Measurements from ENCODE around the gene CD79B. TPM values are rescaled to one million over a fixed set of nuclear protein-coding genes. Genes with fewer than 3 reads are reported as not detected.

CD79B gene
- total RNA-seq, 2 experiments from 2014 or later: 28.4 to 31.6 TPM

DNA sequence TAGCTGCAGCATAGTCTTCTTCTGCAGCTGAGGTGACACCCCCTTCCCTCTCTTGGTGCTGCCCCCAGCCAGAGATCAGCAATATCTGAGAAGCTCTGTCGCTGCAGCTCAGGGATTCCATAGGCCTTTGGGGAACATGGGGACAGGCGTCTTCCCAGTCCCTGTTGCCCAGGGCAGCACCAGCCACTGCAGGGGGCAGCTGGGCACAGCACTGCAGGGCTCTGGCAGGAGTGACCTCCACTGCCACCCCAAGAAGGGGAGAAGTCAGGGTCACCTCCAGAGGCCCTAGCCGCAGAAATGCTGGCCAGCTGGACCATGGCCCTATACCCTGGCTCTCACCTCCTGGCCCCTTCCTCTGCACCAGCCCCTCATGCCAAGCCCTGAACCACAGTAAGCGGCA is 23.7 kb upstream of the CD79B start:
- ATAC-seq: no peak
- POLR2A ChIA-PET: interaction anchor here (1.1 to 1.4 kb wide), 2 partner anchors 10 to 65 kb away, joined by 4 to 5 read pairs; partner anchors contain the start of gene ICAM2
- Mint-ChIP-seq H3K36me3 (ENCODE audit: low read depth) (no peaks in the 10 kb centered on the region), H3K9me3 (no peaks in the 10 kb centered on the region), H3K4me3 (no peak overlapping the region), H3K27ac (no peak overlapping the region), H3K4me1 (ENCODE audit: low read depth) (peaks cover 17% of the 10 kb centered on the region), H3K27me3 (no peaks in the 10 kb centered on the region)
- intact Hi-C loops (cut with micrococcal nuclease): no loop called here
- DNase-seq: no peak
- TF ChIP-seq, protein P1, sequence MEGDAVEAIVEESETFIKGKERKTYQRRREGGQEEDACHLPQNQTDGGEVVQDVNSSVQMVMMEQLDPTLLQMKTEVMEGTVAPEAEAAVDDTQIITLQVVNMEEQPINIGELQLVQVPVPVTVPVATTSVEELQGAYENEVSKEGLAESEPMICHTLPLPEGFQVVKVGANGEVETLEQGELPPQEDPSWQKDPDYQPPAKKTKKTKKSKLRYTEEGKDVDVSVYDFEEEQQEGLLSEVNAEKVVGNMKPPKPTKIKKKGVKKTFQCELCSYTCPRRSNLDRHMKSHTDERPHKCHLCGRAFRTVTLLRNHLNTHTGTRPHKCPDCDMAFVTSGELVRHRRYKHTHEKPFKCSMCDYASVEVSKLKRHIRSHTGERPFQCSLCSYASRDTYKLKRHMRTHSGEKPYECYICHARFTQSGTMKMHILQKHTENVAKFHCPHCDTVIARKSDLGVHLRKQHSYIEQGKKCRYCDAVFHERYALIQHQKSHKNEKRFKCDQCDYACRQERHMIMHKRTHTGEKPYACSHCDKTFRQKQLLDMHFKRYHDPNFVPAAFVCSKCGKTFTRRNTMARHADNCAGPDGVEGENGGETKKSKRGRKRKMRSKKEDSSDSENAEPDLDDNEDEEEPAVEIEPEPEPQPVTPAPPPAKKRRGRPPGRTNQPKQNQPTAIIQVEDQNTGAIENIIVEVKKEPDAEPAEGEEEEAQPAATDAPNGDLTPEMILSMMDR (IDR thresholded peaks at IDR 0.05): no peak
- CTCF ChIA-PET: interaction anchor here (2.2 to 4.5 kb wide), 2 partner anchors 9 to 30 kb away, joined by 5 to 35 read pairs; no protein-coding TSS in a partner anchor

GRCh38 chr17:63955232-63955631 is 23.1 kb upstream of the CD79B start:
- POLR2A ChIA-PET: interaction anchor here (1.1 to 1.4 kb wide), 3 partner anchors 10 to 65 kb away, joined by 4 to 5 read pairs (median 4); partner anchors contain the start of gene ICAM2
- no peak overlapping the region for H3K4me3 Mint-ChIP-seq

DNA sequence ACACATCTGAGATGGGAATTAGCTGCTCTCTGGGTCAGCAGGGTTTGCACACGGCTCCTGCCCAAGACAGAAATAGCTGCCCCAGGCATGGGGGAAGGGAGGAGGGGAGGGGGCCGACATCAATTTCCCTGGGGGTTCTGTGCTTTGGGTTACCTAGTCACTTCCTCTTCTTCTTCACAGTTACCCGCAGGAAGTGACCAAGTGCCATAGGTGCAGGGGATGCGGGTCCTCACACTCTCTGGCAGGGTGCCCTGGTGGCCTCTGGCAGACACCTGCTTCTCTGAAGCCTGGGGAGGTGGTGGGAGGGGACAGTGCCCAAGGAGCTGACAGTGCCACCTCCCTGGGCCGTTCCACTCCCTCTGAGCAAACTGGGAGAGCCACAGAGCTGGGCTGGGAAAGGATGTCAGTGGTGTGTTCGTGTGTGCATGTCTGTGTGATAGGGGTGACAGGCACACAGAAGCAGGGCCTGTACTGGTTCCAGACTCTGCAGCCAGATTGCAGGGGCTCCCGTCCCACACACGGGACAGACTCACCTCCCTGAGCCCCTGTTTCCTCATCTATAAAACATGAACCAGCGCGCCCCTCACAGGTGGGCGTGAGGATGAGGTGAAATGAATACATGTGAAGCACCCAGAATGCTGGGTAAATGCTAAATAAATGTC is 22.4 kb upstream of the CD79B start:
- Mint-ChIP-seq H3K27me3 (no peaks in the 10 kb centered on the region), H3K27ac (peak overlapping the region; percentile 79), H3K4me3 (no peak overlapping the region), H3K9me3 (no peaks in the 10 kb centered on the region), H3K4me1 (ENCODE audit: low read depth) (peaks cover 17% of the 10 kb centered on the region), H3K36me3 (ENCODE audit: low read depth) (no peaks in the 10 kb centered on the region)
- ATAC-seq (peak; percentile 83), DNase-seq (peak; percentile 77)
- POLR2A ChIA-PET: interaction anchor here (0.8 to 2.2 kb wide), 4 partner anchors 14 to 71 kb away, joined by 3 to 6 read pairs (median 4); partner anchors contain the start of gene ICAM2
- TF ChIP-seq, protein P1 (IDR thresholded peaks at IDR 0.05): no peak
- intact Hi-C loops (cut with micrococcal nuclease): no loop called here
- CTCF ChIA-PET: interaction anchor here (0.8 to 7.2 kb wide), 10 partner anchors 8 to 179 kb away, joined by 3 to 47 read pairs (median 8); partner anchors contain the start of genes CD79B, CSHL1 and GH1

More at GRCh38 chr17:63955232-63955631, 23.1 kb upstream of the CD79B start:
- H3K36me3 Mint-ChIP-seq (ENCODE audit: low read depth): no peaks in the 10 kb centered on the region
- intact Hi-C loops (cut with micrococcal nuclease): no loop called here
- peak overlapping the region; percentile 79 for H3K27ac Mint-ChIP-seq
- no peak for DNase-seq
- H3K27me3 Mint-ChIP-seq: no peaks in the 10 kb centered on the region
- CTCF ChIA-PET: interaction anchor here (1.1 to 7.2 kb wide), 8 partner anchors 8 to 178 kb away, joined by 3 to 47 read pairs (median 8); partner anchors contain the start of genes CD79B and GH1
- no peak for ATAC-seq
- H3K9me3 Mint-ChIP-seq: no peaks in the 10 kb centered on the region
- TF ChIP-seq, protein P1 (IDR thresholded peaks at IDR 0.05): peak; percentile 0
- peaks cover 17% of the 10 kb centered on the region for H3K4me1 Mint-ChIP-seq (ENCODE audit: low read depth)

DNA sequence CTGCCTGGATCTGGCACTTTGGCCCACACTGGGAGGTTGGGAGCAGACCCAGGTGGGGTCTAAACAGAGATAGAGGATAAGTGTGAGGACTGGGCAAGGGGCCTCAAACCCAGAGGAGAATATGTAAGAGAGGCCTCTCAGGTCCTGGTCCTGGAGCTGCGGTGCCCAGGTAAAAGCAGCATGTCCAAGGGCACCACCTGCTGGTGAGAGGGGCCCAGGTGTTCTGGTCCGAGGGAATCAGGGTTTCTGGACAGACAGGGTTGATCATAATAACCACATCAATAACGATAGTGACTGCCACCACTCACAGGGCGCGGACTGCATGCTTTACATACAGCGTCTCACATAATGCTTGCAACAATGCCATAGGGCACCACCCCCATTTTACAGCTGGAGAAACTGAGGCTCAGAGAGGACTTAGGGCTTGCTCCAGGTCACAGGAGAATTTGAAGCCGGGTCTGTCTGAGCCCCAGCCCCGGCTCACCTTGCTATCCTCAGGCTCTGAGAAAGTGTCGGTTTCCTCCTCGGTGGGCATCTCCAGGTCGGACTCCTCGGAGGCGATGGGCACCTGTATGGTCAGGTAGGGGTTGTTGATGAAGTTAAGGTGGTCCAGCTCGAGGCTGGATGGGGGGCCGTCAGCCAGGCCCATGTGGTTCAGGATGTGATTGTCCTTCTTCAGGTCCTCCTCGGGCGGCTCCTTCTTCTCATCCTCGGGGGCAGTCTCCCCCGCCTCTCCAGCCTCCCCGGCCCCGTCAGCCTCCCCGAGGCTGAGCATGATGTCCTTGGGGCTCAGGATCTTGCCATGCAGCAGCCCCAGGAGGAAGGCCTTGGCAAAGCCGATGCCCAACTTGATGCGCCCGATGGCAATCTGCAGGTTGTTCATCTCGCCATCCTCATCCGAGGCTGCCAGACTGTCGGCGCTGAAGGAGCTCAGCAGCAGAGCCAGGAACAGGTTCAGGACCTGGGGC is 19.1 kb upstream of the CD79B start:
- Mint-ChIP-seq H3K27me3 (no peaks in the 10 kb centered on the region), H3K36me3 (ENCODE audit: low read depth) (no peaks in the 10 kb centered on the region), H3K9me3 (no peaks in the 10 kb centered on the region), H3K27ac (no peak overlapping the region), H3K4me1 (ENCODE audit: low read depth) (peaks cover 26% of the 10 kb centered on the region), H3K4me3 (no peak overlapping the region)
- DNase-seq (peak; percentile 63), ATAC-seq (no peak)
- intact Hi-C loops (cut with micrococcal nuclease): no loop called here
- TF ChIP-seq, protein P1 (IDR thresholded peaks at IDR 0.05): peak; percentile 36
- ChIA-PET CTCF (interaction anchor here (0.6 to 7.2 kb wide), 17 partner anchors 12 to 320 kb away, joined by 3 to 47 read pairs (median 3); partner anchors contain the start of genes CSHL1, GH1 and GH2), POLR2A (no interaction called here)

All from activated CD8-positive, alpha-beta T cell treated with anti-CD3 and anti-CD28 coated beads for 36 hours (primary cell).